NT2/D1 (cell line): ENCODE results near the gene SMIM43.

ENCODE experiments used
- SUZ12 ChIP-seq: IDR thresholded peaks from 2 replicates; pipeline ENCODE4 v1.6.1; 2011; ENCODE audit not compliant: insufficient read length, insufficient read depth; ENCODE audit errors: extremely low read depth
- ZNF274 ChIP-seq: IDR thresholded peaks from 2 replicates; pipeline ENCODE4 v1.6.1; 2011; ENCODE audit warnings: mild to moderate bottlenecking, low read depth, low read length

- no peak for TF ChIP-seq ZNF274
- TF ChIP-seq SUZ12: no peak
Observed at GRCh38 chr4:121788896-121789295, 23.9 kb upstream of the SMIM43 start.
